Measurements from ENCODE around the gene GLS.

- TF ChIP-seq CTCF (IDR thresholded peaks at IDR 0.05) (no peak), POLR2A (IDR thresholded peaks at IDR 0.05) (no peak), EP300 (IDR thresholded peaks at IDR 0.05) (no peak)
Measured at GRCh38 chr2:190963088-190963487, 82.5 kb downstream of the GLS start.
